SK-N-MC (cell line): ENCODE measurements around the gene GOLPH3.

Experiments
- EZH2 ChIP-seq: fragments of 200-600 bp; sonication (generic); IDR thresholded peaks from one replicate; pipeline ENCODE4 v1.6.1; 2017; ENCODE audit warnings: antibody characterized with exemption
- POLR2AphosphoS5 ChIP-seq: IDR thresholded peaks from 2 replicates; pipeline ENCODE4 v1.6.1; 2012; ENCODE audit warnings: mild to moderate bottlenecking, low read depth, low read length, borderline replicate concordance

DNA sequence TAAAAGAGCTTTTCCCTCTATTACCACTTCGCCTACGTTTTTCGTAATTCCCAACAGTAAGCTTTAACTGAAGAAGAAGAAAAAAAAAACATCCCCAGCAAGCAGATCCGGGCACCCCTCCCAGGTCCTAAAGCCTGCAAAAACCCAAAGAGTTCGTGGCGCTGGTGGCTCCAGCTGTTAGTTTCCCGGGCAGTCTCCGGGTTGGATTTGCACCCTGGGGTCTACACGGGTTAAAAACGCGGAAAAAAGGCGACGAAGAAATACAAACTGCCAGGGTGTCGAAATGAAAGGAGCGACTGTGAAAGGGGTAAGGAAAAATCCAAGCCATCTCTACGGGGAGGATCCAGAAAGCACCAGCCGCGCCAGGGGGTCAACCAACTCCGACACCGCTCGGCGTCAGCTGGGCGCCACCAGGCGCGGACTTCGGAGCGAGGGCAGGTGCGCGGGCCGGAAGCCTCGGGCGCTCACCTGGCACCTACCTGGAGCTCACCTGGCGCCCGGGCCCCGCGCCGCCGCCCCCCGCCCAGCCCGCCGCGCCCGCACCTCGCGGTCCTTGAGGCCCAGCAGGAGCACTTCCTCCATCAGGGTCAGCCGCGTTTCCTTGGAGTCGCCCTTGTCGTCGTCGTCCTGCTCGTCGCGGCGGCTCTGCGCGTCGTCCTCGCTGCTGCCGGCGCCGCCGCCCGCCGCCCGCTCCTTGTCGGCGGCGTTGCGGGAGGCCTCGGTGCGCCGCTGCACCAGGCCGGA lies 680 bp downstream of the GOLPH3 start:
- no peak for TF ChIP-seq EZH2
- TF ChIP-seq POLR2AphosphoS5, result no peak
